Activated CD4-positive, CD25-positive, alpha-beta regulatory T cell treated with anti-CD3 and anti-CD28 coated beads, Interleukin-2, amount 50 U/mL, for 16 hours (primary cell): ENCODE results near the gene AMOTL2.

Experiments
- DNase-seq: peaks from one replicate; pipeline ENCODE4 v3.0.0-alpha.2; 2020; ENCODE audit warnings: low read depth, low spot score

The AMOTL2 gene

DNA sequence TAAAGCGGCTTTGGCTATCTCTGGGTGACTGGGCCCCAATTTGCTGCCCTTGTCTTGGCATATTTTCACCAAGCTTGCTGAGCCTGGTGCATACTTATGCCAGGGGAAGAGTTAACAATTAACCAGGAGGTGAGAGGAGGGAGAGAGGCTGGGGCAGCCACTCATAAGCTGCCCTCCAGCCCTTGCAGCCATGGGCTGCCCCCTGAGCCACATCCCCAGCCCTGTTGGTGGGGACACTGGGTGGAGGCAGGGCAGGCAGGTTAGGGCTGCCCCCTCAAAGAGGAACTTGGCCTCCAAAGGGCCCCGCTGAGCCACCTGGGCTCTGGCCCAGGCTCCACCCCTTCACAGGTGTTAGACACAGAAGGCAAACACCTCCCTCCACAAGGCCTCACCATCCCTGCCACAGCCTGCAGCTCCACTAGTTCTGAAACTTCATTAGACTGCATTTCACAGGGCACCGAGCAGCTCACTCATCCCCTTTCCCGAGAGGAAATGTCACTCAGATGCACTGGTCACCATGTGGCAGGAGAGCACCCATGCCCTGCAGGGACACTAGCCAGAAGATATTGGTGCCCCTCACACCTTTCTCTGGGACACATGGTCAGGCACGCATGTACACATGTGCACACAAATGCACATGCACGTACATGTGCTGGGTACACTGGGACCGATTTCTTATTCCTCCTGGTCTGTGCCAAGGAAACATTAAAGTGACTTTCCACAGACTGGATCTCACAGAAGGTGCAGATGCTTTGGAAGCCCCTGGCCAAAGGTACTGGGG, 20.2 kb downstream of the AMOTL2 start:
- DNase-seq: no peak

- no peak for DNase-seq
Observed at GRCh38 chr3:134353171-134353825, 20.9 kb downstream of the AMOTL2 start.

DNA sequence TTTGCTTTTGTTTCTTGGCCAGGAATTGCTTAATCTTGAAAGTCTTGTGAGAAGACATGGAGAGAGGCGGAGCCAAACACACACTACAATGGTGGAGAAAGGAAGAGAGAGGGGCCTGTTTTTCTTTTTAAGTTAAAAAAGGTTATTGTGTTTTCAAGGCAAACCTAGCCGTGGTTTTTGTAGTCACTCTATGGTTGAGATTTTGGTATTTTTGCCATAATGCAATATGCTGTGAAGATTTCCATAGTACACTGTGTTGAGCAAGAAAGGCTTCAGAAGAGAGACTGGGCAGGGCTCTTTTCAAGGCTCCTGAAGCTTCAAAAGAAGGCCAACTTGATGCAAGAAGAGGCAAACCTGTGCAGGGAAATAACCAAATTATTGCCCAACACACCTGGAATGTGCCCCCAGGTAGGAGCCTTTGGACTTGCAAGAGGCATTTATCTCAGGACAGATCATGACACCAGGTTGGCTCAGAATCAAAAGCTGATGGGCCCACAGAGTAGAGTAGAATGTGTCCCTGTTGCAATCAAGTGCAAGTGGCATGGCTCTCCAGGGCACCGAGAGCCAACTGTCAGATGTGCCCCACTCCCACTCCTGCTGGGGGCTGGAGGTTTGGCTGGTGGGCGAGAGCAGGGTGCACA, 22.1 kb downstream of the AMOTL2 start:
- DNase-seq: no peak

GRCh38 chr3:134351427-134351826, 22.8 kb downstream of the AMOTL2 start:
- DNase-seq: no peak

DNA sequence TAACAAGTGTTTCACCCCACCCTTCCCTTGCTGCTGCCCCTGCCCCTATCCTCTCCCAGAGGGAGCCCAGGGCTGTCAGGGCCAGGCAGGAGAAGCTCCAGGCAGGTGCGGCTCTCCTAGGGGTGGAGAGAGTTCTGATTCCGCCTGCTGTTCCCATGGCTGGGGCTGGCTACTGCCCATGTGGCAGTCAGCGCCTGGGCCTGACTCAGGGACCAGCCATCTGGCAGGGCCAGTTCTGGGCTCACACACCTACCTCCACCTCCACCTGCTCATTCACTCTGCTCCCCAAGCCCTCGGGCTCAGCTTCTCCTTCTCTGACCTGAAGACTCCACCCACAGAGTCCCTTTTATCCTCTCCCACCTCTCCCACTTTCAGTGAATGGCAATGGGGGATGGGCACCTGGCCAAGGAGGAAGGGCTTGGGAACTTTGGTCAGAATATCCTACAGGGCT, 23.4 kb downstream of the AMOTL2 start:
- no peak for DNase-seq

DNA sequence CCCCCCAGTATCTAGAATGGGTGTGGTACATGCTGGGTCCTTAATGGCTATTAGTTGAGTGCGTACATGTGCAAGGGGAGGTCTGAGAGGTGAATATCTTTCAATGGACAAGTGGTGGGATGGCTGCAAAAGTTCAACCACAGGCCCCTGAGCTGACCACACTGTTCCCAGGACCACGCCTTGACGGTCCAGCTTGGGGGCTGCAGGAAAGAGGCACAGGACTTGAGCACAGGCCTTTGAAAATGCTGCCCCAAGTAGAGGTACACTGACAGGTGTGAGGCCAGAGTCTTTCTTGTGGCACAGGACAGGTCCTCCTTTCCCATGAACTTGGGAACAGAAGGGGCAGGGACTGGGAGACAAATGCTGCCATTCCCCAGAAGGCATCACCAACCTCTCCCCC, 24.0 kb downstream of the AMOTL2 start:
- no peak for DNase-seq

DNA sequence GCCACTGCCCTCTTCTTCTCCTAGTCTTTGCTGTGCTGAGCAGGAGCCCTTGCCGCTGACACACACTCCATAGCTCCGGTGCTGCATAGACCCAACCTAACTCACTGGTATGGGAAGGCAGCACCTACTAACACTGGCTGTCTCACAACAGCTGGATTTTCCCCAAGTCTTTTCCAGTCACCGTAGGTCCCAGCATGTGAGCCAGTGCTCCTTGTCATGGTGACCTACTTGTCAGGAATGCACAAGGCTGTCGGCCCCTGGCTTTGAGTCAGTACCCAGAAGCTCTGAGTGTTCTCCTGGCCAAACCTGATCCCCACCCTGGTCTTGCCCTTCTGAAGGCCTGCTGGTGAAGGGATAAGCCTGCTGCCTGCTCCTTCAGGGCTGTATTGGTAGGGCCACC, 25.7 kb downstream of the AMOTL2 start:
- no peak for DNase-seq

GRCh38 chr3:134347551-134347950, 26.7 kb downstream of the AMOTL2 start:
- DNase-seq: no peak

DNA sequence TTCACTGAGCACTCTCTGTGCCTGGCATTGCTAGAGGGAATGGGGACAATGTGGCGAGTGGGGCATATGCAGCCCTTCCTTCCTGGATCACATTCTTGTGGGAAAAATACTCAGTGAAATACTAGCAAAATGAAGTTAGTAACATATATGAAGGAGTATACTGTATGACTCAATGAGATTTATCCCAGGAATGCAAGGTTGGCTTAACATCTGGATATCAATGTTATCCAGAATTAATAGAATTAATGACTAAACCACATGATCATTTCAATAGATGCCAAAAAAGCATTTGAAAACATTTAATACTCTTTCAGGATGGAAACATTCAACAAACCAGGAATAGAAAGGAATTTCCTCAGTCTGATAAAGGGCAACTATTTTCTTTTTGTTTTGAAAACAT, 27.5 kb downstream of the AMOTL2 start:
- no peak for DNase-seq

DNA sequence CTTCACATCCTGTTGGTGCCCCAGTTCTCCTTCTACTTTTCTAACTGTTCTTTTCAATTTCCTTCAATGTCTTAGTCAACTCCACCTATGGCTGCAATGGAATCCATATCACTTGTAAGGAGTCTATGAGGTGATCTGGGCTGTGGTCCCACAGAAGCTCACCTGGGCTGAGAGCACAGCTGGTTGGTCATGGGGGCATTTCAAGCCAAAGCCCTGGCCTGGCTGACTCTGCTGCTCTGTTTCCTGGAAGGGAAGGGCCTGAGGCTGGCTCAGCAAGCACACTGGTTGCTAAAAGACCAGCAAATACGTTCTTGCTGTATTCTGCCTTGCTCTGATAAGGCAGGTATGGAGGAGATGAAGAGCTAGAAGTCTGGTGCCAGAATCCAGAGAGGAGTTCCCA, 29.0 kb downstream of the AMOTL2 start:
- DNase-seq: no peak

- no peak for DNase-seq
Observed at GRCh38 chr3:134344560-134344959, 29.7 kb downstream of the AMOTL2 start.

GRCh38 chr3:134342259-134342658, 32.0 kb downstream of the AMOTL2 start:
- no peak for DNase-seq

GRCh38 chr3:134341389-134341788, 32.9 kb downstream of the AMOTL2 start:
- no peak for DNase-seq

DNA sequence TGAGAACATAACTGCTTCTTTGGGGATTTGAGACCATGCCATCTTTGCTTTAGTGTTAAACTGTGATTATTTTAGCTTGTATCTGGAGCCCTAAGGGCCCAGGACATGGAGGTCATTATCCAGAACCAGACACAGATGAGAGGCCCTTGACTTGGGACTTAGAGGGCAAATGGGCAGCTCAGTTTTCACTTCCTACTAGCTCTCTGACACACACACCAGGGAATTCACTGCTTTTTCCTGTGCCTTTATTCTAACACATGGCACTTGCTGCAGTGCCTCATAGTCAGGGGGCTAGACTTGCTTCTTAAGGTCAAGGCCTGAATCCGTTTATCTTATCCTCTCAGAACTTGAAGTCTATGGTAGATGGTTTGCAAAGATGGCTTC, 33.3 kb downstream of the AMOTL2 start:
- DNase-seq: no peak

- DNase-seq: no peak
Observed at GRCh38 chr3:134340362-134340981, 33.8 kb downstream of the AMOTL2 start.

DNA sequence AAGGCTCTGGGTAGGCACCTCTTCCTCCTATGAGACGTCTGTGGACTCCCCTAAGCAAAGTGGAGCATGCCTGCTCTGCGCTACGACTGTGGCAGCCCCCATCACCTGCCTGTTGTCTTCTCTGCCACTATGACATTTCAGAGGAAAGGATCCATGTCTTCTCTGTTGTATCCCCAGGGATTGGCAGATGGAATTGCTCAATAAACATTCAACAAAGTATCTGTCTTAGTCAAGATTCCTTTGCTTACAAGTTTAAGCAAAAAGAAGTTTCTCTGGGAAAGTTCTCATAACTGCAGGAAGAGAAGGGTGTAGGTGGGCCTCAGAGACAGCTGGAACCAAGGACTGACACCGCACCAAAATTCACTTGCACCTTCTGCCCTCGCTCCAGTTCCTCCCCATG, 34.3 kb downstream of the AMOTL2 start:
- DNase-seq: no peak

GRCh38 chr3:134339331-134339730, 34.9 kb downstream of the AMOTL2 start:
- no peak for DNase-seq

GRCh38 chr3:134338516-134339261, 35.6 kb downstream of the AMOTL2 start:
- DNase-seq: no peak

- DNase-seq: no peak
Observed at GRCh38 chr3:134338201-134338512, 36.1 kb downstream of the AMOTL2 start.

- DNase-seq: no peak
Observed at GRCh38 chr3:134337511-134338200, 36.6 kb downstream of the AMOTL2 start.

GRCh38 chr3:134337071-134337482, 37.2 kb downstream of the AMOTL2 start:
- DNase-seq: no peak
